Mucosa of descending colon (tissue), 3 donors: ENCODE data around the gene MMP24. TPM values are rescaled to one million over a fixed set of nuclear protein-coding genes. Genes with fewer than 3 reads are reported as not detected.
"Not testable (repeated sequence)": the region's sequence is repeated elsewhere in the genome, so short reads cannot be mapped to it uniquely, and the experiment has no call there.

Experiments used
- ATAC-seq: fragments of 200-7000 bp; cut with Tn5 transposase; one replicate; pipeline ENCODE4 v1.9.1; 2020; ENCODE audit warnings: mild to moderate bottlenecking, moderate library complexity
- DNase-seq, 3 donors: peaks; one replicate each; pipeline ENCODE4 v3.0.0-alpha.2; 2020
- H3K36me3 ChIP-seq: fragments of 200-600 bp; one replicate; pipeline ENCODE4 v1.8.0; 2021; ENCODE audit warnings: low read depth, mild to moderate bottlenecking
- H3K4me1 ChIP-seq: fragments of 200-600 bp; one replicate; pipeline ENCODE4 v1.8.0; 2021; ENCODE audit warnings: low read depth, mild to moderate bottlenecking
- H3K4me3 ChIP-seq: fragments of 200-600 bp; one replicate; pipeline ENCODE4 v1.8.0; 2021; ENCODE audit warnings: mild to moderate bottlenecking
- H3K9me3 ChIP-seq: fragments of 200-600 bp; one replicate; pipeline ENCODE4 v1.8.0; 2021; ENCODE audit warnings: mild to moderate bottlenecking
- intact Hi-C, 2 donors: fragments of 100-400 bp; cut with DNase I in 1 of 2; cut with micrococcal nuclease in 1 of 2; formaldehyde crosslinking; loops; one replicate each; pipeline versions ENCODE4 v1.11.0 to v1.11.1; 2022; cut with DNase I, micrococcal nuclease
- total RNA-seq, 3 donors: library from RNA; stranded (reverse); fragmentation: NEBNext Ultra II Directional in 2 of 3; extraction: Animal tissue kit (Norgen Biotek cat#: 25700) in 2 of 3; gene quantifications; one replicate each; pipeline versions ENCODE4 v1.2.1 to v1.2.4, GENCODE V29; 2021 to 2023
- TF ChIP-seq, protein P1 (sequence below): fragments of 200-600 bp; IDR thresholded peaks from one replicate; pipeline ENCODE4 v1.8.0; 2022; ENCODE audit warnings: antibody characterized with exemption, mild to moderate bottlenecking
- donor health status: DM: no; HTN: no; CAD: no; lungs with moderate emphysema.
- donor health status: DM: no; HTN: no; CAD: no.
- donor health status: DM: no; HTN: yes; CAD: no.

MMP24 gene
- total RNA-seq, 3 donors from 2014 or later = 0.24 to 0.70 (median 0.58) TPM

DNA sequence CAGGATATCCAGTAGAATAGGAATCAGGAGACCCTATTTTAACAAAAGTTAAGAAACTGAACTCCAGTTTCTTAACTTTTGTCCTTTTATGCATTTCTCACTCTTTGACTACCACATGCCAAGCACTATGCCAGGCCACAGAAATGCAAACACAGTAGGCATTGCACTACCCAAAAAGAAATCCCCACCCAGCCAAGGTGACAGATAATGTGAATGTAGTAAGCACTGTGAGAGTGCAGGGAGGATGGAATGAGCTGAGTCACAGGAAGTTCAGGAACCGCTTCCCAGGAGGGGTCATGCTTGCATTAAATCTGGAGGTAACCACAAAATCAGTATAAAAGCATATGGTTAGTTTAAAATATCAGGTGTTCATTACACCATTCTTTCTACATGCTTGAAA, 85.8 kb downstream of the MMP24 start:
- intact Hi-C loops = no loop called here
- Histone ChIP-seq H3K9me3 (no peaks in the 10 kb centered on the region), H3K4me1 (peaks cover under 1% of the 10 kb centered on the region), H3K36me3 (no peaks in the 10 kb centered on the region), H3K4me3 (no peak overlapping the region)
- TF ChIP-seq, protein P1, sequence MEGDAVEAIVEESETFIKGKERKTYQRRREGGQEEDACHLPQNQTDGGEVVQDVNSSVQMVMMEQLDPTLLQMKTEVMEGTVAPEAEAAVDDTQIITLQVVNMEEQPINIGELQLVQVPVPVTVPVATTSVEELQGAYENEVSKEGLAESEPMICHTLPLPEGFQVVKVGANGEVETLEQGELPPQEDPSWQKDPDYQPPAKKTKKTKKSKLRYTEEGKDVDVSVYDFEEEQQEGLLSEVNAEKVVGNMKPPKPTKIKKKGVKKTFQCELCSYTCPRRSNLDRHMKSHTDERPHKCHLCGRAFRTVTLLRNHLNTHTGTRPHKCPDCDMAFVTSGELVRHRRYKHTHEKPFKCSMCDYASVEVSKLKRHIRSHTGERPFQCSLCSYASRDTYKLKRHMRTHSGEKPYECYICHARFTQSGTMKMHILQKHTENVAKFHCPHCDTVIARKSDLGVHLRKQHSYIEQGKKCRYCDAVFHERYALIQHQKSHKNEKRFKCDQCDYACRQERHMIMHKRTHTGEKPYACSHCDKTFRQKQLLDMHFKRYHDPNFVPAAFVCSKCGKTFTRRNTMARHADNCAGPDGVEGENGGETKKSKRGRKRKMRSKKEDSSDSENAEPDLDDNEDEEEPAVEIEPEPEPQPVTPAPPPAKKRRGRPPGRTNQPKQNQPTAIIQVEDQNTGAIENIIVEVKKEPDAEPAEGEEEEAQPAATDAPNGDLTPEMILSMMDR = no peak
- peak; percentile 39 for ATAC-seq
- DNase-seq = no peak

DNA sequence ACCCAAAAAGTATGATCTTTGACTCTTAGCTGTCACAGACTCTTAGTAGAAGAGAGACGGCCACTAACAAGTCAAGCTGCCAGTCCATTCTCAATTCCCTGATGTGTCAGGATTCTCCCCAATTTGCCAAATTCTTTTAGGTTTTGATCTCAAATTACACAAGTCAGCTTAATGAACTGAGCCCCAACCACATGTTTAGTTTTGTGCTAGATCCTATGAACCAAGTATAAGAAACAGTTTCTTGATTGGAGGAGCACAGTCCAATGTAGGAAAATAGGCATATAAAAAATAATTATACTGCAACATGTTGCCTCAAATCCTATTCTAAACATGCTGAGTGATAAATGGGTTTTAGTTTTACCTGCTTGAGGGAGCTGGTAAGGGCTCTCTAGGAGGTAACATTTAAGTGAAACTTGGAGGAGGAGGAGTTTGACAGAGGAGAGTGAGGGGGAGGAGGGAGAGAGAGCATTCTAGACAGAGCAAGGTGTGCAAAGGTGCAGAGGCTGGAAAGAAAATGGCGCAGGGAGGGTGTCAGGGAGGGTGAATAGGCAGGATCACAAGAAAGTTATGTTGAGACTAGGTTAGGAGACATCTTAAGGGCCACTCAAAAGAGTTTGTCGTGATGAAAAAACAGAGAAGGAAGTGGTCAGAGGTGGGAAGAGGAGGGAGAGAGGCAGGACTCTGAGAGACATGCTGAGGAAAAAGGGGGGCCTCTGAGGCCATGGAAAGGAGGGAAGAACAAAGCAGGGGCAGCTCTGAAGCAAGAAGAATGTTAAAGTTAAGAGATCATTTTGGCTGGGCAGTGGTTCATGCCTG, 88.5 kb downstream of the MMP24 start:
- H3K36me3 ChIP-seq = no peaks in the 10 kb centered on the region
- no peak for ATAC-seq
- TF ChIP-seq, protein P1 = no peak
- intact Hi-C loops = no loop called here
- H3K4me3 ChIP-seq = no peak overlapping the region
- no peaks in the 10 kb centered on the region for H3K9me3 ChIP-seq
- peaks cover 4% of the 10 kb centered on the region for H3K4me1 ChIP-seq
- DNase-seq = no peak

DNA sequence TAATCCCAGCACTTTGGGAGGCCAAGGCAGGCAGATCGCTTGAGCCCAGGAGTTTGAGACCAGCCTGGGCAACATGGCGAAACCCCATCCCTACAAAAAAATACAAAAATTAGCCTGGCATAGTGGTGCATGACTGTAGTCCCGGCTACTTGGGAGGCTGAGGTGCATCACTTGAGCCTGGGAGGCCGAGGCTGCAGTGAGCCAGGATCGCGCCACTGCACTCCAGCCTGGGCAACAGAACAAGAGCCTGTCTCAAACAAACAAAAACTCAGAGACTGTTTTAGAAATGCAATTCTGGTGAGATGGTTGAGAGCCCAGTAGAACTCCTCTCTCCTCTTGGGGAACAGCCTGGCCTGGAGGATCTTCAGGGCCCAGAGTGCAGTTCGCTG, 89.1 kb downstream of the MMP24 start:
- intact Hi-C loops, DNase-seq, ATAC-seq, H3K4me1 ChIP-seq, H3K9me3 ChIP-seq, H3K36me3 ChIP-seq, H3K4me3 ChIP-seq: not testable (repeated sequence)

DNA sequence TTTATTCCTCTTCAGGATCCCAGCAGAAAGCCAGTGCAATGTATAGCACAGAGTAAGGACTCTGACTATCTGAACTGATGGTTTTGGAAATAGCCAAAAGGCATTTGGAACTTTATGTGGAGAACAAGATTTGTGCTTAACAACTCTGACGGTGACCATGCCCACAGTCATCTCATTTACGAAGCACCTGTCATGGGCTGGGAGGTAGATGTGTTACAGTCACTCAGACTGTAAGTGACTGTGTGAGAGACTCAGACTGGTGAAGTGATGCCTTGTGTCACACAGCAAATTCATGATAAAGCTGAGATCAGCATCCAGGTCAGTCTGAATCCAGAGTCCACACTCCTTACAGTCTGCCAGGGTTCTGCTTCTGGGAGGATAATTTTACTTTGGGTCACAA, 89.6 kb downstream of the MMP24 start:
- intact Hi-C loops = no loop called here
- H3K4me1 ChIP-seq = peaks cover 4% of the 10 kb centered on the region
- ATAC-seq (no peak), DNase-seq (no peak)
- H3K4me3 ChIP-seq = no peak overlapping the region
- no peaks in the 10 kb centered on the region for H3K9me3 ChIP-seq
- TF ChIP-seq, protein P1 = no peak
- no peaks in the 10 kb centered on the region for H3K36me3 ChIP-seq

DNA sequence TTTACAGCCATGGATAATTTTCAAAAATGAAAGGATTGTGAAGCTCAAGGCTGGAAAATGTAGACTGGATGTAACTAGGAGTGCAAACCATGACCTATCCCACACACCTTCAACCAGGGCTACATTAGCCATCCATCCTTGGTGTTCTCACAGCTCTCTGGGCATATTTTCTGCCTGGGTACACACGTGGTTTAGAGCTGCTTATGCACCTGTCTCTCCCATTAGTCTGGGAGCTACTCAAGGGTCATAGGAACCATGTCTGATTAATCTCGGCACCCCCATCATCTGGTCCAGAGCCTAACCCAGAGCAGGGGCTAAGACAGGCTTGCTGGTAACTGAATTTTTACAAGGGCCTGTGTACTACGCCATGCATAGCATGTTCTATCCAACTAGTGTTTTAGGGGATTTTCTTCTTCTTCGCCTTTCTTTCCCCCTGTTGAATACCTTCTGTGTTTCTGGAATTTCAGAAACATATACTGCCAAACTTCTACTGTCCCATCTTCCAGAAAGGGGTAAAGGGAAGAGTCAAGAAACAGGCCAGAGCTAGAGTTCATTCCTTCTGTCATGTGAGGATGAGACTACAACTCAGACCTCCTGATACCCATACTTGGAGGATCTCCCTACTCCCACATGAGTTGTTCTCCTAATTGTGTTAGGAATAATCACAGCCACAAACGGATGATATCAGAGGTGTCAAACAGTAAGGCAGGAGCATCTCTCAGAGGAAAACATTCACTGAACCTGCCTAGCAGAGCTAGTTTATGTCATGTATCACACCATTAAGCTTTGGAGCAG, 91.1 kb downstream of the MMP24 start:
- ATAC-seq = no peak

More for the DNA sequence above, 91.1 kb downstream of the MMP24 start:
- intact Hi-C loops = no loop called here
- no peaks in the 10 kb centered on the region for H3K36me3 ChIP-seq
- TF ChIP-seq, protein P1 = no peak
- no peak for DNase-seq
- peaks cover 4% of the 10 kb centered on the region for H3K4me1 ChIP-seq
- no peaks in the 10 kb centered on the region for H3K9me3 ChIP-seq
- no peak overlapping the region for H3K4me3 ChIP-seq
